ENCODE measurements around the gene ILRUN.

- no peak for TF ChIP-seq CTCF (IDR thresholded peaks at IDR 0.05)
- no peak for TF ChIP-seq POLR2AphosphoS5 (IDR thresholded peaks at IDR 0.05; ENCODE audit: insufficient read depth in 1 of 2, low read depth in 1 of 2)
These were observed 16.9 kb downstream of the ILRUN start for GRCh38 chr6:34679552-34680253.
